AG04450 (cell line): ENCODE measurements around the gene GLT6D1. TPM values are rescaled to one million over a fixed set of nuclear protein-coding genes. Genes with fewer than 3 reads are reported as not detected.

Experiments
- CTCF ChIA-PET: fragments of 300-600, 350-600 bp; formaldehyde crosslinking; extraction: SDS; loops from one replicate; lab custom pipeline; 2022; ENCODE audit warnings: antibody characterized with exemption, inconsistent platforms; lab: Charles Lee
- POLR2A ChIA-PET: fragments of 350-600 bp; formaldehyde crosslinking; extraction: SDS; loops from one replicate; lab custom pipeline; 2021; ENCODE audit warnings: antibody characterized with exemption, inconsistent platforms; lab: Yijun Ruan, JAX
- DNase-seq: peaks from one replicate; pipeline ENCODE4 v3.0.0-alpha.2; 2011; ENCODE audit warnings: low read depth, low spot score
- H3K27ac ChIP-seq: one replicate; pipeline ENCODE4 v1.5.1; 2012; ENCODE audit warnings: low read depth, low read length, control low read depth
- H3K27me3 ChIP-seq: one replicate; pipeline ENCODE4 v1.6.0; 2012; ENCODE audit warnings: low read length; ENCODE audit not compliant: control insufficient read depth, insufficient read depth
- H3K4me3 ChIP-seq: 2 replicates; pipeline ENCODE4 v1.5.1; 2011; ENCODE audit warnings: mild to moderate bottlenecking, low read depth, low read length, control low read depth
- H3K9me3 ChIP-seq: 2 replicates; pipeline ENCODE4 v1.5.1; 2012; ENCODE audit warnings: low read length; ENCODE audit not compliant: control insufficient read depth, insufficient read depth
- CTCF ChIP-seq: IDR thresholded peaks from 2 replicates; pipeline ENCODE4 v1.5.1; 2011; ENCODE audit warnings: low read depth, low read length, control low read depth, inconsistent platforms
- polyA plus RNA-seq: library from polyadenylated mRNA; depleted of rRNA; stranded (reverse); fragments of >200 nt; gene quantifications from 2 replicates; pipeline ENCODE4 v1.2.3, GENCODE V29; 2011; rRNA removed

Gene GLT6D1
- polyA plus RNA-seq, 1 experiment: not detected

DNA sequence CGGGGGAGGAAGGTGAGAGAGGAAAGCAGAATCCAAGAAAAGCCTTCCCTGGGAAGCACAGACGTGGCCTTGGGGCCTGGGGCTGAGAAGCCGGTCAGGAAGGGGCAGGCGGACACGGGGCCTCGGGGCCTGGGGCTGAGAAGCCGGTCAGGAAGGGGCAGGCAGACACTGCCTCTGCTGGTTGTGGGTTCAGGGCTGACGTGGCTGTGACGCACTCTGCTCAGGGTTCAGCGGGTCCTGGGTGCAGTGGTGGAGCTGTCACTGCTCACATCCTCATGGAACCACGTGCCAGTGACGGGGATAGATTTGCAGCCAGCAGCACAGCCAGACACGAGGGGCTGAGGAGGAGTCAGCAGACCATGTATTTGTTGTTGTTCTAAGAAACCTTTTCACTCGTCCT, 65.0 kb downstream of the GLT6D1 start:
- ChIA-PET POLR2A (no interaction called here), CTCF (no interaction called here)
- Histone ChIP-seq H3K27me3 (no peaks in the 10 kb centered on the region), H3K27ac (no peak overlapping the region), H3K4me3 (no peak overlapping the region), H3K9me3 (peaks cover 22% of the 10 kb centered on the region)
- TF ChIP-seq CTCF: no peak
- DNase-seq: no peak

Other genes starting within 250 kb of the GLT6D1 start
- gene PPP1R26, start 159.8 kb downstream of the GLT6D1 start, polyA plus RNA-seq: 3.2 and 3.3 TPM in 2 replicates
- 39.9 and 53.4 TPM in 2 replicates for gene MRPS2, start 138.9 kb downstream of the GLT6D1 start, polyA plus RNA-seq
- not detected in 2 replicates for gene LCN1, start 118.1 kb downstream of the GLT6D1 start, polyA plus RNA-seq
- not detected in 2 replicates for gene OBP2A, start 93.4 kb downstream of the GLT6D1 start, polyA plus RNA-seq
- not detected in 2 replicates for gene PAEP, start 77.8 kb downstream of the GLT6D1 start, polyA plus RNA-seq
- gene LCN9, start 23.8 kb upstream of the GLT6D1 start, polyA plus RNA-seq: not detected in 2 replicates
- not detected in 2 replicates for gene SOHLH1, start 59.9 kb upstream of the GLT6D1 start, polyA plus RNA-seq
- gene KCNT1, start 62.6 kb upstream of the GLT6D1 start, polyA plus RNA-seq: not detected in 2 replicates